ENCODE data around the gene RPL18.

DNA sequence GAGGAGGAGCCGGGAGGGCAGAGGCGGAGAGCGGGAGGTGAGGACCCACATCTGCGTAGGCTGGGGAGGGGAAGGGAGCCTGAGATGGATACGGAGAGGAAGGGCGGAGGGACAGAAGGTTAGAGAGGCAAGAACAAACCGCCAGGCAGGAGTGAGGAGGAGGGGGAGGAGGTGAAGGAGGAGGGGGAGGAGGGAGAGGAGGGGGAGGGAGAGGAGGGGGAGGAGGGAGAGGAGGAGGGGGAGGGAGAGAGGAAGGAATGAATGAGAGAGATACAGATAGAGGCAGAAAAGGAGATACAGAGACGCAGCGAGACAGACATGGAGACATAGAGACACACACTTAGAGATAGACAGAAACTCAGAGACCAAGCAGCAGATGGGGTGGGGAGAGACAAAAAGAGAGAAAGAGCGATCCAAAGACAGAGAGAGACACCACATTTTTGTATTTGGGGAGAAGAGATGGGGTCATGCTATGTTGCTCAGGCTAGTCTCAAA is 27.8 kb upstream of the RPL18 start:
- TF ChIP-seq POLR2A (IDR thresholded peaks at IDR 0.05; ENCODE audit: low read length) (no peak), GATA1 (IDR thresholded peaks at IDR 0.05; ENCODE audit: low read depth, low read length) (no peak)

Data from erythroblast (primary cell).